Panc1 (cell line): ENCODE measurements around the gene RPEL1. TPM values are rescaled to one million over a fixed set of nuclear protein-coding genes. Genes with fewer than 3 reads are reported as not detected.
"Not testable (repeated sequence)": the region's sequence is repeated elsewhere in the genome, so short reads cannot be mapped to it uniquely, and the experiment has no call there.

ENCODE experiments used
- ATAC-seq: fragments of 200-7000 bp; cut with Tn5 transposase; 2 replicates; pipeline ENCODE4 v1.9.1; 2020; ENCODE audit warnings: mild to moderate bottlenecking, moderate library complexity
- BruUV-seq: library from RNA; stranded (reverse); fragments of 400-500 nt; replicated peaks from 2 replicates; lab custom pipeline; 2021; lab: Mats Ljungman, UMichigan
- CTCF ChIA-PET: fragments of 300-600 bp; sonication (Branson Sonifier 250); formaldehyde crosslinking; loops from one replicate; lab custom pipeline; 2022; ENCODE audit warnings: antibody characterized with exemption; lab: Charles Lee
- POLR2A ChIA-PET: fragments of 300-600 bp; sonication (Branson Sonifier 250); formaldehyde crosslinking; loops from one replicate; lab custom pipeline; 2022; ENCODE audit warnings: antibody characterized with exemption; lab: Charles Lee
- DNase-seq: peaks from one replicate; pipeline ENCODE4 v3.0.0-alpha.2; 2010; ENCODE audit warnings: low read depth, low spot score
- H3K27ac ChIP-seq: 2 replicates; pipeline ENCODE4 v1.5.1; 2011; ENCODE audit warnings: mild to moderate bottlenecking, low read length, inconsistent platforms
- H3K27me3 ChIP-seq: fragments of 200-500 bp; sonication (Bioruptor generic); 2 replicates; pipeline ENCODE4 v1.6.0; 2014; ENCODE audit warnings: low read length, inconsistent platforms; ENCODE audit not compliant: control insufficient read depth, insufficient read depth
- H3K36me3 ChIP-seq: fragments of 200-500 bp; sonication (Bioruptor generic); 2 replicates; pipeline ENCODE4 v1.5.1; 2014; ENCODE audit warnings: inconsistent platforms, mild to moderate bottlenecking, low read length, moderate library complexity; ENCODE audit not compliant: control insufficient read depth, insufficient read depth
- H3K4me1 ChIP-seq: 2 replicates; pipeline ENCODE4 v1.5.1; 2011; ENCODE audit warnings: inconsistent platforms, mild to moderate bottlenecking, low read length, moderate library complexity; ENCODE audit not compliant: control insufficient read depth, insufficient read depth
- H3K4me3 ChIP-seq, 2 experiments: 2 replicates each; pipeline ENCODE4 v1.5.1; 2011 to 2012; ENCODE audit warnings: low read depth in 2 of 2, low read length in 2 of 2, mild to moderate bottlenecking in 2 of 2, inconsistent platforms in 1 of 2, moderate library complexity in 1 of 2
- H3K9me3 ChIP-seq: fragments of 200-500 bp; sonication (Bioruptor generic); 2 replicates; pipeline ENCODE4 v1.5.1; 2014; ENCODE audit warnings: low read depth, mild to moderate bottlenecking, inconsistent platforms, low read length, moderate library complexity; ENCODE audit not compliant: control insufficient read depth, insufficient read depth
- CTCF ChIP-seq: fragments of 450-650 bp; IDR thresholded peaks from 2 replicates; pipeline ENCODE4 v1.5.1; 2017; ENCODE audit warnings: mild to moderate bottlenecking
- POLR2AphosphoS5 ChIP-seq: IDR thresholded peaks from 2 replicates; pipeline ENCODE4 v1.6.1; 2012; ENCODE audit warnings: mild to moderate bottlenecking, low read depth, low read length, moderate library complexity
- REST ChIP-seq, 2 experiments: IDR thresholded peaks; 2 replicates each; pipeline ENCODE4 v1.6.1; 2011 to 2012; ENCODE audit warnings: low read depth in 2 of 2, control low read depth in 1 of 2, low read length in 1 of 2, mild to moderate bottlenecking in 1 of 2, moderate library complexity in 1 of 2; ENCODE audit not compliant: insufficient read depth in 1 of 2
- SIN3A ChIP-seq: IDR thresholded peaks from 2 replicates; pipeline ENCODE4 v1.6.1; 2012; ENCODE audit warnings: low read depth, mild to moderate bottlenecking, low read length, moderate library complexity, borderline replicate concordance; ENCODE audit not compliant: insufficient read depth
- TCF7L2 ChIP-seq: IDR thresholded peaks from 2 replicates; pipeline ENCODE4 v1.6.1; 2011; ENCODE audit warnings: mild to moderate bottlenecking, low read depth, low read length, inconsistent platforms
- in situ Hi-C: cut with HindIII; loops from 2 replicates; pipeline ENCODE4 v1.10.0; 2016; ENCODE audit warnings: low sequenced_read_pairs, low pct_unique_long_range_greater_than_20kb
- intact Hi-C: fragments of 100-400 bp; cut with micrococcal nuclease; formaldehyde crosslinking; loops from one replicate; pipeline ENCODE4 v1.10.0; 2022; ENCODE audit not compliant: unreplicated experiment
- total RNA-seq: library from RNA; stranded (reverse); gene quantifications from one replicate; pipeline ENCODE4 v1.2.1, GENCODE V29; 2021; ENCODE audit not compliant: unreplicated experiment

RPEL1 gene
- total RNA-seq, 1 experiment from 2014 or later = 0.10 TPM

- Histone ChIP-seq H3K36me3 (no peaks in the 10 kb centered on the region), H3K4me3 (no peak overlapping the region), H3K9me3 (no peaks in the 10 kb centered on the region), H3K27me3 (no peaks in the 10 kb centered on the region), H3K27ac (no peak overlapping the region), H3K4me1 (no peaks in the 10 kb centered on the region)
- intact Hi-C loops = no loop called here
- no peak for DNase-seq
- no TSS peak for BruUV-seq
- in situ Hi-C loops = no loop called here
- CTCF ChIA-PET = no interaction called here
- TF ChIP-seq REST (IDR thresholded peaks at IDR 0.05; ENCODE audit: insufficient read depth in 1 of 2, low read depth in 2 of 2, low read length in 1 of 2) (no peak), SIN3A (no peak), POLR2AphosphoS5 (no peak), TCF7L2 (no peak)
- no peak for ATAC-seq
- POLR2A ChIA-PET = no interaction called here
Measured at GRCh38 chr10:103257812-103258211, 12.1 kb downstream of the RPEL1 start.

GRCh38 chr10:103258928-103259327, 13.2 kb downstream of the RPEL1 start:
- DNase-seq, H3K27ac ChIP-seq, H3K36me3 ChIP-seq, H3K4me3 ChIP-seq, POLR2A ChIA-PET, CTCF ChIA-PET, H3K4me1 ChIP-seq, intact Hi-C loops, in situ Hi-C loops, H3K9me3 ChIP-seq, BruUV-seq, ATAC-seq, H3K27me3 ChIP-seq: not testable (repeated sequence)

- DNase-seq = no peak
- Histone ChIP-seq H3K9me3 (no peaks in the 10 kb centered on the region), H3K4me3 (no peak overlapping the region), H3K27ac (no peak overlapping the region), H3K27me3 (no peaks in the 10 kb centered on the region), H3K4me1 (no peaks in the 10 kb centered on the region), H3K36me3 (no peaks in the 10 kb centered on the region)
- TF ChIP-seq REST (IDR thresholded peaks at IDR 0.05; ENCODE audit: insufficient read depth in 1 of 2, low read depth in 2 of 2, low read length in 1 of 2) (no peak), POLR2AphosphoS5 (no peak), CTCF (no peak), SIN3A (no peak), TCF7L2 (no peak)
- intact Hi-C loops (no loop called here), in situ Hi-C loops (no loop called here)
- ATAC-seq = no peak
- CTCF ChIA-PET = no interaction called here
- POLR2A ChIA-PET = interaction anchor here (0.6 kb wide), 2 partner anchors 69 to 327 kb away, joined by 4 to 6 read pairs; no protein-coding TSS in a partner anchor
- BruUV-seq = no TSS peak
Measured at GRCh38 chr10:103259989-103260388, 14.3 kb downstream of the RPEL1 start.
